HEK293T (cell line): ENCODE measurements around the gene SARS2.

Experiments
- ARNT ChIP-seq: fragments of 450-650 bp; IDR thresholded peaks from 2 replicates; pipeline ENCODE4 v1.6.1; 2017; ENCODE audit warnings: mild to moderate bottlenecking
- BHLHE40 ChIP-seq: fragments of 450-650 bp; IDR thresholded peaks from 2 replicates; pipeline ENCODE4 v1.6.1; 2016; ENCODE audit warnings: mild to moderate bottlenecking, moderate library complexity, borderline replicate concordance
- ELF4 ChIP-seq: fragments of 450-650 bp; IDR thresholded peaks from 2 replicates; pipeline ENCODE4 v1.6.1; 2017; ENCODE audit warnings: antibody characterized with exemption
- FOXK2 ChIP-seq: fragments of 450-650 bp; IDR thresholded peaks from 2 replicates; pipeline ENCODE4 v1.6.1; 2016; ENCODE audit warnings: mild to moderate bottlenecking
- NFRKB ChIP-seq: fragments of 450-650 bp; IDR thresholded peaks from 2 replicates; pipeline ENCODE4 v1.6.1; 2016; ENCODE audit warnings: mild to moderate bottlenecking, moderate library complexity
- SUZ12 ChIP-seq: fragments of 450-650 bp; IDR thresholded peaks from 2 replicates; pipeline ENCODE4 v1.6.1; 2016; ENCODE audit warnings: mild to moderate bottlenecking
- TARDBP ChIP-seq: fragments of 450-650 bp; IDR thresholded peaks from 2 replicates; pipeline ENCODE4 v1.6.1; 2016
- TF ChIP-seq, protein P1 (sequence below): fragments of 450-650 bp; IDR thresholded peaks from 2 replicates; pipeline ENCODE4 v1.6.1; 2016

GRCh38 chr19:38939957-38940356 lies 9.4 kb upstream of the SARS2 start:
- TF ChIP-seq FOXK2 = no peak
- TF ChIP-seq BHLHE40 = no peak
- TF ChIP-seq, protein P1, sequence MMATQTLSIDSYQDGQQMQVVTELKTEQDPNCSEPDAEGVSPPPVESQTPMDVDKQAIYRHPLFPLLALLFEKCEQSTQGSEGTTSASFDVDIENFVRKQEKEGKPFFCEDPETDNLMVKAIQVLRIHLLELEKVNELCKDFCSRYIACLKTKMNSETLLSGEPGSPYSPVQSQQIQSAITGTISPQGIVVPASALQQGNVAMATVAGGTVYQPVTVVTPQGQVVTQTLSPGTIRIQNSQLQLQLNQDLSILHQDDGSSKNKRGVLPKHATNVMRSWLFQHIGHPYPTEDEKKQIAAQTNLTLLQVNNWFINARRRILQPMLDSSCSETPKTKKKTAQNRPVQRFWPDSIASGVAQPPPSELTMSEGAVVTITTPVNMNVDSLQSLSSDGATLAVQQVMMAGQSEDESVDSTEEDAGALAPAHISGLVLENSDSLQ = no peak
- no peak for TF ChIP-seq ARNT
- no peak for TF ChIP-seq NFRKB
- TF ChIP-seq ELF4 = no peak
- TF ChIP-seq TARDBP = no peak
- TF ChIP-seq SUZ12 = no peak
